Fibroblast of the conjunctiva (primary cell): Measurements from ENCODE around the gene MNX1.

Experiments used
- DNase-seq: peaks from one replicate; pipeline ENCODE4 v3.0.0-alpha.2; 2010; ENCODE audit warnings: low read depth

The MNX1 gene

GRCh38 chr7:157014635-157015555, 4.4 kb upstream of the MNX1 start:
- no peak for DNase-seq

- no peak for DNase-seq
Observed at GRCh38 chr7:157013602-157014549, 3.4 kb upstream of the MNX1 start.

- no peak for DNase-seq
Observed at GRCh38 chr7:157013101-157013500, 2.6 kb upstream of the MNX1 start.

GRCh38 chr7:157012113-157012547, 1.7 kb upstream of the MNX1 start:
- no peak for DNase-seq

- DNase-seq = no peak
Observed at GRCh38 chr7:157011333-157012112, 1.1 kb upstream of the MNX1 start.

- no peak for DNase-seq
Observed at GRCh38 chr7:157009778-157010587, 480 bp downstream of the MNX1 start.

GRCh38 chr7:157009170-157009777, 1.2 kb downstream of the MNX1 start:
- no peak for DNase-seq

GRCh38 chr7:157008206-157009169, 2.0 kb downstream of the MNX1 start:
- no peak for DNase-seq

GRCh38 chr7:157007470-157008066, 2.9 kb downstream of the MNX1 start:
- no peak for DNase-seq

GRCh38 chr7:157006829-157007469, 3.5 kb downstream of the MNX1 start:
- no peak for DNase-seq

- no peak for DNase-seq
Observed at GRCh38 chr7:157006205-157006747, 4.2 kb downstream of the MNX1 start.

GRCh38 chr7:157005456-157006204, 4.8 kb downstream of the MNX1 start:
- DNase-seq = no peak

GRCh38 chr7:157004521-157005455, 5.7 kb downstream of the MNX1 start:
- DNase-seq = no peak

- no peak for DNase-seq
Observed at GRCh38 chr7:157003756-157004520, 6.5 kb downstream of the MNX1 start.

- DNase-seq = no peak
Observed at GRCh38 chr7:157003445-157003755, 7.1 kb downstream of the MNX1 start.
